Adrenal gland (tissue), 12 donors: ENCODE results near the gene PHF1. TPM values are rescaled to one million over a fixed set of nuclear protein-coding genes. Genes with fewer than 3 reads are reported as not detected.

ENCODE experiments used
- DNase-seq, 7 donors: peaks; one replicate each; pipeline ENCODE4 v3.0.0-alpha.2; 2019 to 2020
- H3K27ac ChIP-seq, 5 donors: fragments of 200-600 bp; sonication (generic) in 4 of 5; 1 replicate in 3 of 5; 2 replicates in 2 of 5; pipeline versions ENCODE4 v1.5.1 to v1.8.0; 2016 to 2020; ENCODE audit warnings: mild to moderate bottlenecking in 1 of 5
- H3K27me3 ChIP-seq: fragments of 200-600 bp; 2 replicates; pipeline ENCODE4 v1.8.0; 2021
- H3K36me3 ChIP-seq, 2 donors: fragments of 200-600 bp; replicated peaks in 1 of 2; 1 replicate in 1 of 2; 2 replicates in 1 of 2; pipeline versions ENCODE4 v1.5.1 to v1.8.0; 2018 to 2022
- H3K4me1 ChIP-seq, 2 donors: fragments of 200-600 bp; replicated peaks in 1 of 2; 1 replicate in 1 of 2; 2 replicates in 1 of 2; pipeline versions ENCODE4 v1.5.1 to v1.8.0; 2018 to 2021
- H3K4me3 ChIP-seq, 4 donors: fragments of 200-600 bp; sonication (generic) in 3 of 4; one replicate each; pipeline ENCODE4 v1.5.1; 2016 to 2018
- H3K9me3 ChIP-seq, 3 donors: fragments of 200-600 bp; sonication (generic) in 1 of 3; replicated peaks in 1 of 3; 1 replicate in 2 of 3; 2 replicates in 1 of 3; pipeline versions ENCODE4 v1.5.1 to v1.8.0; 2016 to 2021
- POLR2A ChIP-seq, 2 donors: fragments of 450-650 bp; IDR thresholded peaks; one replicate each; pipeline ENCODE4 v1.6.1; 2017; ENCODE audit warnings: antibody characterized with exemption in 2 of 2, mild to moderate bottlenecking in 2 of 2, moderate library complexity in 1 of 2
- WGBS, 4 donors: extraction: QIAGEN DNeasy Blood & Tissue Kit in 2 of 4; methylation state at CpG; one replicate each; pipeline versions ENCODE4 v1.1.5 to v1.1.7; 2013 to 2017; 5-methylcytosine and 5-hydroxymethylcytosine counted together
- intact Hi-C, 2 donors: fragments of 100-400 bp; cut with DNase I; formaldehyde crosslinking; loops; one replicate each; pipeline versions ENCODE4 v1.14.1 to v1.15.0; 2022 to 2023
- polyA plus RNA-seq, 3 donors: library from polyadenylated mRNA; stranded (reverse); fragments of 200-250 nt in 2 of 3; fragments of 350-450 nt in 1 of 3; fragmentation: Illumina TruSeq in 1 of 3; extraction: RNeasy Lipid Tissue Mini Kit (QIAGEN cat#74804) in 1 of 3; gene quantifications; one replicate each; pipeline ENCODE4 v1.2.3, GENCODE V29; 2013 to 2014
- total RNA-seq, 9 donors: library from RNA; depleted of rRNA in 4 of 9; stranded (reverse); fragments of >200 nt in 4 of 9; fragments of 120-200 nt in 1 of 9; fragmentation: NEBNext Ultra II Directional in 1 of 9; extraction: Animal tissue kit (Norgen Biotek cat#: 25700) in 1 of 9; gene quantifications; one replicate each; pipeline versions ENCODE4 v1.1.0 to v1.2.4, GENCODE V29; 2013 to 2023
- TF ChIP-seq, protein P1 (sequence below), 6 experiments: fragments of 450-650 bp in 4 of 6; fragments of 200-600 bp in 2 of 6; sonication (generic) in 1 of 6; IDR thresholded peaks; 1 replicate in 5 of 6; 2 replicates in 1 of 6; pipeline versions ENCODE4 v1.5.1 to v1.8.0; 2016 to 2021; ENCODE audit warnings: antibody characterized with exemption in 6 of 6, mild to moderate bottlenecking in 2 of 6, moderate library complexity in 1 of 6
- donor health status: healthy with polysubstance abuse.
- donor health status: Bipolar disorder and iron deficiency.
- donor health status: DM: yes; HTN: yes; CAD: no.
- donor health status: DM: no; HTN: no; CAD: no.
- donor health status: DM: no; HTN: no; CAD: no.
- donor health status: DM: yes; HTN: yes; CAD: no.

Gene PHF1
- total and polyA plus RNA-seq, 12 donors: 36.6 to 410 (median 66.6) TPM

DNA sequence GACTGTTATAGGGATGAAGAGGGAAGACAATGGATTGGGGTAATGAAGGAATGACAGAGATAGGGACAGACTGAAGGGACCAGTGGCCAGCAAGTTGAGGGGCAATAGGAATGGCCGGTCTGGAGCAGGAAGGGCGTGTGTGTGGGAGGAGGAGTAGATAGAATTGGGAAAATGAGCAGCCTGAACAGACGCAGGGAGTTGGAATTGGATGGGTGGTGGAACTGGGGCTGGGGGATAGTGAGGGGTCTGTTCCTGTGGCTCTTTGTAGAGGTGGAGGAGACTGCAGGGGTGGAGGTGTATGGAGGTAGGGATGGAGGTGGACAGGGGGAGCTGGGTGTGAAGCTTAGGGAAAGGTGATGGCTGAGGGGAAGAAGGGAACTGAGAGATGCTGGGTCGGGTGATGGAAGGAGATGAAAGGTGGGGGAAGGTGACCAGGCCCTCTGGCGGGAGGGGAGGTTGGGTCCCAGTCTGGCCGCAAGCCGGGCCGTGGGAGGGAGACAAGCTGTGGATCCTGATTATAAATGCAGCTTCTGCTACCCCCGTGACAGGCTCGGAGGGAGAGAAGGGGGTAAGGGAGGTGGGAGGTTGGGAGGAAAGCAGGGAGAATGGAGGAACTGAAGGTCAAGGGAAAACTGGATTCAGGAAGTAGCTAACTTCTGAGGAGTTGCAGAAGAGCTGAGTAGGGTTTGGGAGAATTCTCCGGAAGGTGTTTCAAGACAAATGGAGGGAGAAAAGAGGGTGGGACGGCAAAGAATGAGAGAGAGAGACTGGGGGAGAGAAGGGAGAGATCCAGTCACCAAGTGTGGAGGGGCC, 14.2 kb downstream of the PHF1 start:
- H3K4me1 ChIP-seq: peaks cover 19 to 40% of the 10 kb centered on the region in 2 donors
- WGBS, 4 donors: 14 to 17% (median 15%) methylated on average over 12 of the region's 12 CpGs
- intact Hi-C loops: loop anchor here in 1 of 2 donors (10.0 kb wide), 1 partner anchor 150 kb away; no protein-coding TSS in a partner anchor
- no peak for TF ChIP-seq POLR2A (IDR thresholded peaks at IDR 0.05)
- TF ChIP-seq, protein P1, sequence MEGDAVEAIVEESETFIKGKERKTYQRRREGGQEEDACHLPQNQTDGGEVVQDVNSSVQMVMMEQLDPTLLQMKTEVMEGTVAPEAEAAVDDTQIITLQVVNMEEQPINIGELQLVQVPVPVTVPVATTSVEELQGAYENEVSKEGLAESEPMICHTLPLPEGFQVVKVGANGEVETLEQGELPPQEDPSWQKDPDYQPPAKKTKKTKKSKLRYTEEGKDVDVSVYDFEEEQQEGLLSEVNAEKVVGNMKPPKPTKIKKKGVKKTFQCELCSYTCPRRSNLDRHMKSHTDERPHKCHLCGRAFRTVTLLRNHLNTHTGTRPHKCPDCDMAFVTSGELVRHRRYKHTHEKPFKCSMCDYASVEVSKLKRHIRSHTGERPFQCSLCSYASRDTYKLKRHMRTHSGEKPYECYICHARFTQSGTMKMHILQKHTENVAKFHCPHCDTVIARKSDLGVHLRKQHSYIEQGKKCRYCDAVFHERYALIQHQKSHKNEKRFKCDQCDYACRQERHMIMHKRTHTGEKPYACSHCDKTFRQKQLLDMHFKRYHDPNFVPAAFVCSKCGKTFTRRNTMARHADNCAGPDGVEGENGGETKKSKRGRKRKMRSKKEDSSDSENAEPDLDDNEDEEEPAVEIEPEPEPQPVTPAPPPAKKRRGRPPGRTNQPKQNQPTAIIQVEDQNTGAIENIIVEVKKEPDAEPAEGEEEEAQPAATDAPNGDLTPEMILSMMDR (IDR thresholded peaks at IDR 0.05): no peak
- H3K27me3 ChIP-seq: no peaks in the 10 kb centered on the region
- peak overlapping the region; percentile 79 to 96 (median 88) for H3K27ac ChIP-seq
- DNase-seq: peak in 2 of 7 donors; percentile 37 to 50
- H3K9me3 ChIP-seq: no peaks in the 10 kb centered on the region
- H3K36me3 ChIP-seq: no peaks in the 10 kb centered on the region
- H3K4me3 ChIP-seq: peak overlapping the region; percentile 37 to 73 (median 42)

DNA sequence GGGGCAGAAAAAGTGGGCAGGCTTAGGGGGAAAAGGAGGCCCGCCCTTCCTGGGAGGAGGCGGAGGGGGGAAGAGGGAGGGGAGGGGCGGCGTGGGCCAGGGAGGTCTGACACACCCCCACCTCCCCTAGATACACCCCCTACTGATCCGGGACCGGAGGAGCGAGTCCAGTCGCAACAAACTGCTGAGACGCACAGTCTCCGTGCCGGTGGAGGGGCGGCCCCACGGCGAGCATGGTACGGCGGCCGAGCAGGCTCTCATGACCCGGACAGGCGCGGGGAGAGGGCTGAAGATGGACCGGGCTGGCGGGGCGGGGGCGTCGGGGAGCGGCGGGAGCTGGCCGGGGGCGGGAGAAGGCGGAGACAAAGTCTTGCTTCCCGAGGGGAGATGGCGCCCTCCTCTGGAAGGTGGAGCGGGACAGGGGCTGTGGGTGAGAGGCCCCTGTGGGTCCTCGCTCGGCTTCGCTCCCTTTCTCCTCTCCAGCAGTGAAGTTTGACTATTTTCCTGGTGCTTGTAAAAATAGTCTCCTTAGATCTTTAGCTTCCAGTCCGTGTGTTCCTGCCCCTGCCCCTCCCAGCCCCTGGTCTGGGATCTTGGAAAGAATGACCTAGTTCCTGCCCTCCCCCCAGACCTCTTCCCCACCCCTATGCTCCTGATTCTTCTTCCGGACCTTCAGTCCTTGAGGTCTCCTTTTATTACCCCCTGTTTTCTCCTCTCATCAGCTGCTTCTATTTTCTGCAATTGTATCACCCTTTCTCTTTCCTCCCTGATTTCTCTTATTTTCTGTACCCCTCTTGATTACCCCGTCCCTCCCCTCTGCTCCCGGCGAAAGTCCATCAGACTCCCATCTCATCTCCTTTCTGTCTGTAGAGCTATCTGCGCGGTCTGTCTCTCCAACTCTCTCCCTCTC, 15.1 kb downstream of the PHF1 start:
- 0 to 1% (median 1%) methylated on average over 15 to 43 of the region's 43 CpGs for WGBS, 4 donors
- intact Hi-C loops: loop anchor here in 1 of 2 donors (10.0 kb wide), 1 partner anchor 149 kb away; no protein-coding TSS in a partner anchor

DNA sequence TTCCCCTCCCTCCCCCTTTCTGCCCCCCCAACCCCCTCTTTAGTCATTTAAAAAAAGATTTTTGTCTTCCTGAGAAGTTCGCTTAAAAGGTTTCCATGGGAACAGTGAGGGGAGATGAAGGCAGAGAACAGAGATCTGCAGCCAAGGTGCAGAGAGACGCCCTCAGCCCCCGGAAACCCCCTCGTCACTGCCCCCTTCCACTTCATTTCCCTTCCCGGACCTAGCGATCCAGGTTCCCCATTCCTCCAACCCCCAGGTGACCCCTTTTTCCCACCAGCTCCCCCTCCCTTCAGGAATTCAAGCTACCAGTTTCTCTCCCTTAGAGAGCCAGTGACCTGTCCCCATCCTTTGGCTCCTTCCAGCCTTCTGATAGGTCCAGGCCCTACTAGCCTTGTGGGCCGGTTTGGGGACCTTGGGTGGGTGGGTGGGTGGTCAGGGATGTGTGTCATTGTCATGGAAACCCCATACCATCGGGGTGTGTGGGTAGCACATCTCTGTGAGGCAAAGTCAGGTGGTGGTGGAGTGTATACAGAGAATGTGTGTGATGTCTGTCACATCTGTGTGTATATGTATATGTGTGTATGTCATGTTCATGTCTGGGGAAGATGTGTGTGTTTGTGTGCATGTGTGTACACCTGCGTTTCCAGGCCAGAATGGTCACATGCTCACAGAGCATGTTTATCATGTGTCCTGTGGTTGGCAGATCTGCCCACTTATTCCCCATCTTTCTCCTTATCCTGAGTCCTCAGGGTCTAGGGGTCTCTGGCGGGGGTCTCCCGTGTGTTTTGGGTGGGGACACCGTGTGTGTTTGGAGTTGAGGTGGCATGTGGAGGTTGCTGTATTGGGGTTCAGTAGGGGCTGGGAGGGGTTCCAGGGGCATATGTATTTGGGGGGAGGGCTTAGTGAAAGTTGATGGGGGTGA, 16.0 kb downstream of the PHF1 start:
- intact Hi-C loops: loop anchor here in 1 of 2 donors (10.0 kb wide), 1 partner anchor 148 kb away; no protein-coding TSS in a partner anchor
- Histone ChIP-seq H3K4me3 (peak overlapping the region in 2 of 4 donors; percentile 46 to 73), H3K36me3 (no peaks in the 10 kb centered on the region), H3K4me1 (peaks cover 19 to 58% of the 10 kb centered on the region in 2 donors), H3K27me3 (no peaks in the 10 kb centered on the region), H3K9me3 (no peaks in the 10 kb centered on the region), H3K27ac (peak overlapping the region in 4 of 5 donors; percentile 79 to 96 (median 88))
- TF ChIP-seq POLR2A (IDR thresholded peaks at IDR 0.05): no peak
- TF ChIP-seq, protein P1 (IDR thresholded peaks at IDR 0.05): no peak
- 4 to 9% (median 8%) methylated on average over 11 to 12 of the region's 12 CpGs for WGBS, 4 donors
- DNase-seq: peak in 1 of 7 donors; percentile 52

More for the DNA sequence above, 15.1 kb downstream of the PHF1 start:
- TF ChIP-seq, protein P1 (IDR thresholded peaks at IDR 0.05): peak; percentile 26 to 60 (median 53)
- TF ChIP-seq POLR2A (IDR thresholded peaks at IDR 0.05): peak in 1 of 2 donors; percentile 61
- Histone ChIP-seq H3K4me1 (peaks cover 19 to 49% of the 10 kb centered on the region in 2 donors), H3K27me3 (no peaks in the 10 kb centered on the region), H3K4me3 (peak overlapping the region; percentile 37 to 73 (median 42)), H3K27ac (peak overlapping the region; percentile 79 to 96 (median 88)), H3K36me3 (no peaks in the 10 kb centered on the region), H3K9me3 (no peaks in the 10 kb centered on the region)
- peak; percentile 86 to 94 (median 90) for DNase-seq
